Right ventricle myocardium inferior (tissue), 1 donor: ENCODE measurements around the gene ANKLE1. TPM values are rescaled to one million over a fixed set of nuclear protein-coding genes. Genes with fewer than 3 reads are reported as not detected.
A peak's percentile ranks its signal among the peaks of the same experiment; 100 is the strongest.

Source experiments
- ATAC-seq: fragments of 200-7000 bp; cut with Tn5 transposase; one replicate; pipeline ENCODE4 v1.9.1; 2020; ENCODE audit warnings: mild to moderate bottlenecking, moderate library complexity
- DNase-seq: peaks from one replicate; pipeline ENCODE4 v3.0.0; 2021; ENCODE audit errors: missing footprints
- intact Hi-C: fragments of 100-400 bp; cut with DNase I; formaldehyde crosslinking; loops from one replicate; pipeline ENCODE4 v1.11.0; 2022
- long read RNA-seq: library from polyadenylated mRNA; unstranded; transcript quantifications from one replicate; pipeline ENCODE4 v2.0.0, GENCODE V29; 2021
- total RNA-seq: library from RNA; stranded (reverse); fragmentation: NEBNext Ultra II Directional; extraction: Animal tissue kit (Norgen Biotek cat#: 25700); gene quantifications from one replicate; pipeline ENCODE4 v1.2.1, GENCODE V29; 2021
- donor health status: DM: no; HTN: yes; CAD: no; lungs with severe emphysema.

The ANKLE1 gene, protein sequence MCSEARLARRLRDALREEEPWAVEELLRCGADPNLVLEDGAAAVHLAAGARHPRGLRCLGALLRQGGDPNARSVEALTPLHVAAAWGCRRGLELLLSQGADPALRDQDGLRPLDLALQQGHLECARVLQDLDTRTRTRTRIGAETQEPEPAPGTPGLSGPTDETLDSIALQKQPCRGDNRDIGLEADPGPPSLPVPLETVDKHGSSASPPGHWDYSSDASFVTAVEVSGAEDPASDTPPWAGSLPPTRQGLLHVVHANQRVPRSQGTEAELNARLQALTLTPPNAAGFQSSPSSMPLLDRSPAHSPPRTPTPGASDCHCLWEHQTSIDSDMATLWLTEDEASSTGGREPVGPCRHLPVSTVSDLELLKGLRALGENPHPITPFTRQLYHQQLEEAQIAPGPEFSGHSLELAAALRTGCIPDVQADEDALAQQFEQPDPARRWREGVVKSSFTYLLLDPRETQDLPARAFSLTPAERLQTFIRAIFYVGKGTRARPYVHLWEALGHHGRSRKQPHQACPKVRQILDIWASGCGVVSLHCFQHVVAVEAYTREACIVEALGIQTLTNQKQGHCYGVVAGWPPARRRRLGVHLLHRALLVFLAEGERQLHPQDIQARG
- total RNA-seq = 0.19 TPM
- long read RNA-seq = 0 reads

DNA sequence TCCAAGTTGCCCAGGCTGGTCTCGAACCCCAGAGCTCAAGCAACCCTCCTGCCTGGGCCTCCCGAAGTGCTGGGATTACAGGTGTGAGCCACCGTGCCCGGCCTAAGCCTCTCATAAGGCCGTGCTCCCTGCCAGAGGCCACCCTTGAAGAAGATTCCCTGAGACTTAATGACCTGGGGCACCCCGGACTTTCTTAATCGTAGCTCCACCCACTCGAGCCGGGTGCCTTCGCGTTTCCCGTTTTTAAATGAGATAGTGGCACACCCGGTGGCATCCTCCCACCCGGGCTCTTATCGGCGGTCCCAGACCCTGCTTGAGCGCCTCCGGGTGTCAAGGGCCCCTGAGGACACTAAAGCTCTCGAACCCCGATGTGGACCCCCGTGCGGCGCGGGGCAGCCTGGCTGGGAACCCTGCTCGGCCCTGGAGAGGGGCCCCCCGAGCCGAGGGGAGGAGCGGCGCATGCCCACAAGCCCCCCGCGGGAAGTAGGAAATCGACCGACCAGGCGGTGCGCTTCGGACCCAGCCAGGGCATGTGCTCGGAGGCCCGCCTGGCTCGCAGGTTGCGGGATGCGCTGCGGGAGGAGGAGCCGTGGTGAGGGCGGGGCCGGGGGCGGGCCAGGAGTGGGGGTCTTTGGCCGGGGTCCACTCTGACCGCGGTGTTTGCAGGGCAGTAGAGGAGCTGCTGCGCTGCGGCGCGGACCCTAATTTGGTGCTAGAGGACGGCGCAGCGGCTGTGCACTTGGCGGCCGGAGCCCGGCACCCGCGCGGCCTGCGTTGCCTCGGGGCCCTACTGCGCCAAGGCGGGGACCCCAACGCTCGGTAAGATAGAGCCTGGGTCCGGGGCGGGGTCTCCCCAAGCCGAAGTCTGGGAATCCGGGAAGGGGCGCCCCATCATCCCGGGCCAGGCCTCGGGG, at the start of gene ANKLE1:
ANKLE1 (plus strand) TSS at position 511 of the 914 bp plus-strand sequence; CDS start at position 531, 20 bp downstream.
- DNase-seq (peak; percentile 76), ATAC-seq (peak; percentile 26)
- intact Hi-C loops = loop anchor here (1.0 to 10.0 kb wide), 4 partner anchors 21 to 507 kb away; no protein-coding TSS in a partner anchor

DNA sequence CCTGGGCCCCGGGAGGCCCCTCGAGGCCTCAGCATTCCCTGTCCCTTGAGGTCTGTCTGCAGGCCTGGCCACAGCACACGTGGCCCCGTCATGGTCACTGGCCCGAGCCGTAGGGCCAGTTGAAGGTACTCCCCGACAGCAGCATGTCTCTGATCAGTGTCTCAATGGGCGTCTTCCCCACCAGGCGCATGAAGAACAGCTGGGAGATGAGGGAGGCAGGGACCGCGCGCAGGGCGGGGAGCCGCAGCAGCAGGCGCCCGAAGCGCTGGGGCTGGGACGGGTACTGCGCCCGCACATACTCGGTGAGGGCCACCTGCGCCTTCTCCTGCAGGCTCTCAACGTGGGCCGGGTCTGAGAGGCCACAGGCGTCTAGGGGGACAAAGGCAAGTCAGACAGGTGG, 49.4 kb upstream of the ANKLE1 start:
- ATAC-seq = no peak
- DNase-seq = no peak
- intact Hi-C loops = no loop called here

DNA sequence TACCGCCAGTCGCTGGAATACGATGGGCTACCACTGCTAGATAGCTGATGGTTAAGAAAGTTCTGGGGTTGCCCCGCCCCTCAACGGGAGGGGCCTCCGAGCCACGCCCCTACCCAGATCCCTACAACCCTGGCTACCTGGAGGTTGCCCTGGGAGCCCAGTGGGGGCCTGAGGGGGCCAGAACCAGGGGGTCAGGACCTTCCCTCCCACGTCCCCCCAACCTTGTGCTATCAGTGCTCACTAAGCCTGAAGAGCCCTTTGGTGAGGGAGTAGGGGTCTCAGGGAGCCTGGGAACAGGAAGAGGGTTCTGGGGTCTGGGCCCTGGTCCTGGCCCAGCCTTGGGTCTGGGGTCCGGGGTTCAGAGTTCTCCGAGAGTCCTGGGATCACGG, 46.8 kb upstream of the ANKLE1 start:
- ATAC-seq = peak; percentile 60
- intact Hi-C loops = loop anchor here (1.0 kb wide), 1 partner anchor 168 kb away; no protein-coding TSS in a partner anchor
- DNase-seq = no peak

DNA sequence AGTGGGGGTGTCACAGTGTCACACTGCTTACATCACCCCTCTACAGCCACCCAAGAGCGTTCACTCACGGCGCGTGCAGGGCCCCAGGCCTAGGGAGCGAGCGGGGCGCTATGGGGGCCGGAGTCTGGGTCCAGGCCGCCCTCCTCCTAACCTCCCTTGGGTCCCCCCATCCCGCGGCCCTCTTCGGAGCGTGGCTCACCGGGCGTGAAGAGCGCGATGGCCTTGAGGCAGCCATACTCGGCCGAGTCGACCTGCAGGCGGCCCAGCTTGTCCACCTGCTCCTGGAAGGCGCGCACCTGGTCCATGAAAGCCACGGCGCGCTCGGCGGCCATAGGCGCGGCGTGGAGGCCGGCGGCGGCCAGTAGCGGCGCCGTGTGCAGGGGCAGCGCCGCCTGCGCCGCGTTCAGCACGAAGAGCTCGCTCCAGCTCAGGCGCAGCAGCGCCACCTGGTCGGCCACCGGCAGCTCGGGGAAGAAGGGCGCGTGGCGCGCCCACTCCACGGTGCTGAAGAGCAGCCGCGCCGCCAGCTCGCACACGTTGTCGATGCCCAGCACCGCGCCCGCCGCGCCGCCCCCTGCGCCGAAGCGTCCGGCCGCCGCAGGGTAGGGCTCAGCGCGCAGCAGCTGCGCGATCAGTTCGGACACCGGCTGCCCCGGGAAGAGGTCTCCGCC, 46.3 kb upstream of the ANKLE1 start:
- peak; percentile 87 for DNase-seq
- peak; percentile 86 for ATAC-seq
- intact Hi-C loops = loop anchor here (1.0 kb wide), 1 partner anchor 168 kb away; no protein-coding TSS in a partner anchor

DNA sequence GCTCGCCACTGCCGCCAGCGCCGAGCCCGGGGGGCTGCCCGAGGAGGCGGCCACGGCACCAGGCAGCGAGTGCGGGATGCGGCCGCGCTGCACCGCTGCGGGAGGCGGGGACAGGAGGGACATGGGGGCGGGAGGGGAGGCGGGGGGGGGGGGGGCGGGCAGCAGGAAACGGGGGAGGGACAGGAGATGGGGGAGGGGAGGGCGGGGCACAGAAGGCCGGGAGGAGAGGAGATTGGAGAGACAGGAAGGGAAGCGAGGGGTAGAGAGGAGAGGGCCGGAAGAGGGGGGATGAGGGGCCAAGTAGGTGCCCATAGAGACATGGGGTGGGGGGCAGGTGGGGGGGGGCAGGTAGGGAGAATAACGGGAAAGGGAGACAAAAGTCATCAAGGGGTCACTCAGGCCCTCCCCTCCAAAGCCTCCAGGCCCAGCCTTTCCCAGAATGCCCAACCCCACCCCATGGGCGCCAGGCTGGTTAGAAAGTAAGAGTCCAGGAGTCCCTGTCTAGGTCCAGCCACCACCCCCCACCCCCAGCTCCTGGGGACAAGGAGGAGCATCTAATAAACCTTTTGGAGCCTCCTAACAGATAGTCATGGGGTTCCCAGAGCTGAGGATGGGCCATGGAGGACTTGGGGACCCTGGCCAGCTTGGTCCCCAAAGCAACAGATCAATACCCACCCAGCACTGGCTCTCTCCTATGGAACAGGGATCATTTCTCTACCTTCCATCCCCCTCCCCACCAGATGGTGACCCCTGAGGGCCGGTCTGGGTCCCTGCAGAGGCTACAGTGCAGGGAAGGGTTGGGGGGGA, 45.5 kb upstream of the ANKLE1 start:
- intact Hi-C loops = loop anchor here (1.0 kb wide), 1 partner anchor 169 kb away; no protein-coding TSS in a partner anchor
- ATAC-seq (peak; percentile 32), DNase-seq (no peak)

DNA sequence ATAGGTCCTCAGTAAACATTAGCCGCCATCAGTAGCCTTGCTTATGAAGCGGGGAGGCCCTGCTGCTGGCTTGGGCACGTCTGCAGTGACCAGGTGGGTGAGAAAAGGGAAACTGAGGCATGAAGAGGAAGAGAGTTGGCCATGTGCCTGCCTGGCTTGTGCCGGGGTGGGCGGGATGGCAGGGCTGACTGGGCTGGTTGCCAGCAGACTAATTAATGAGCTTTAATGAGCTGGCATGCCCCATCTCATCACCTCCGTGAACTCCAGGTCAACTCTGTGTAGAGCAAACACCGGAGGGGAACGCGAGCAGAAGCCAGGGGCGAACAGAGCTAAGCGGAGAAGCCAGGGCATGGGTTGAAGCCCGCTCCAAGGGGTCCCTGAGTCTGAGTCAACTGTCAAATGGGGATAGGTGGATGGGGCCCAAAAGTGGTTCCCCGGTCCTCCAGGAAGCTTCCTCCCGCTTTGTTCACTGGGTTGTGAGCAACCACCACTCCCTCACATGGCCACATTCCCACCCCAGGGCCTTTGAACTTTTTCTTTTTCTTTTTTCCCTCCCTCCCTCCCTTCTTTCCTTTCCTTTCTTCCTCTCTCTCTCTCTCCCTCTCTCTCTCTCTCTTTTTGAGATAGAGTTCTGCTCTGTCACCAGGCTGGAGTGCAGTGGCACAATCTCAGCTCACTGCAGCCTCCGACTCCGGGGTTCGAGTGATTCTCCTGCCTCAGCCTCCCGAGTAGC, 44.7 kb upstream of the ANKLE1 start:
- intact Hi-C loops = no loop called here
- no peak for ATAC-seq
- DNase-seq = no peak

DNA sequence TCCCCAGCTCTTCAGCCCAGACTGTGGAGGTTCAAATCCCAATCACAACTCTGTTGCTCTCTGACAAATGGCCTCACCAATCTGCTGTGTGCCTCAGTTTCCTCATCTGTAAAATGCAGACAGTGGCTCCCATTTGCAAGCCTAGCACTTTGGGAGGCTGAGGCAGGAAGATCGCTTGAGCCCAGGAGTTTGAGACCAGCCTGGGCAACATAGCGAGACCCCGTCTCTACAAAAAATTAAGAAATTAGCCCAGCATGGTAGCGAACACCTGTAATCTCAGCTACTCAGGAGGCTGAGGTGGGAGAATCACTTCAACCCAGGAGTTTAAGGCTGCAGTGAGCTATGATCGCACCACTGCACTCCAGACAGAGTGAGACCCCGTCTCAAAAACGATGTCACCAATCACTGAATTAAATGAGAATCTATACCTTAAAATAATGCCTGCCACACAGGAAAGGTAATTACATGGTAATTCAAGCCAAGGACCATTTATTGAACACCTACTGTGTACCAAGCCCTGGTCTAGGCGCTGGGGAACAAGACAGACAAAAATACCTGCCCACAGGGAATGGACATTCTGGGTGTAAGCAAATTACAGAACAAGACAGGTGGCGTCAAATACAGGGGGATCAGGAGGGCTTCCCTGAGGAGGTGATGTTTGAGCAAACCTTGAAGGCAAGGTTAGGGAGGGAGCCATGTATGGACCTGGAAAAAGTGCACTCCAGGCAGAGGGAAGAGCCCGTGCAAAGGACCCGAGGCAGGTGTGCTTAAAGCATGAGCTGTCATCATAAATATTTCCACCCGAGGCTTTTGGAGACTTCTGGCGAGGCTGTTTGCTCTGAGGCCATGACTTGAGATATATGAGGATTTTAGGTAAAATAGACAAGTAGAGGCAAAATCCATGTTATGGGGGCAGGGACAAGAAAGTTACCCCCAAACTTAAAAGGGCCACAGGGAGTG, 43.7 kb upstream of the ANKLE1 start:
- intact Hi-C loops = no loop called here
- ATAC-seq = no peak

DNA sequence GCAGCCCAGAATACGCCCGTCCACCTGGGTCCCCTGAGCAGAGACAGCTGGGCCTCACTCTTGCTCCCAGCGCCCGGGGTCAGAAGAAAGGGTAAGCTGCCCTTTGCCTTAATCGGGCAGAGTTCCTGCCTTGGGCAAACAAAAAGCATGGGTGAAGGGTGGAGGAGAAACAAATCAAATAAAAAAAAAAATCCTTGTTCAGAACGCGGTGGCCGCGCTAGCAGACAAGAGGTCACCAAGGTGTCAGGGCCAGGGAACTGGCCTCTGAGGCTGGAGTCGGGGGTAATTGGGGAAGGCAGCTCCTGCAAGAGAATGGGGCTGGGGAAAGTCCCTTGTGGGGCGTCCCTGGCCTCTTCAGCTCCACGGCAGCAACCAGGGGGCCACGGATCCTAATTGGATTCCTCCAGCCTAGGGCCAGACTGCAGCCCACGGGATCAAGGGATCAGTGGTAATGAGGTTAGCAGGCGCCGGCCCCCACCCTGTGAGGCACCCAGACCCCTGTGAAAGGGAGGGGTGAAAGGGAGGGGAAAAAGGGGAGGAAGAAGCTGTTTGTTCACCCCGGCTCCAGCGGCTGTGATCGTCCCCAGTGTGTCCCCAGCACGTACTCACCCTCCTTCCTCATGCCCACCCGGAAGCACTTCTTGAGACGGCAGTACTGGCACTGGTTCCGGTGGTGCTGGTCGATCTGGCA, 41.5 kb upstream of the ANKLE1 start:
- DNase-seq (no peak), ATAC-seq (no peak)
- intact Hi-C loops = no loop called here

More for the DNA sequence above, 43.7 kb upstream of the ANKLE1 start:
- DNase-seq = no peak

DNA sequence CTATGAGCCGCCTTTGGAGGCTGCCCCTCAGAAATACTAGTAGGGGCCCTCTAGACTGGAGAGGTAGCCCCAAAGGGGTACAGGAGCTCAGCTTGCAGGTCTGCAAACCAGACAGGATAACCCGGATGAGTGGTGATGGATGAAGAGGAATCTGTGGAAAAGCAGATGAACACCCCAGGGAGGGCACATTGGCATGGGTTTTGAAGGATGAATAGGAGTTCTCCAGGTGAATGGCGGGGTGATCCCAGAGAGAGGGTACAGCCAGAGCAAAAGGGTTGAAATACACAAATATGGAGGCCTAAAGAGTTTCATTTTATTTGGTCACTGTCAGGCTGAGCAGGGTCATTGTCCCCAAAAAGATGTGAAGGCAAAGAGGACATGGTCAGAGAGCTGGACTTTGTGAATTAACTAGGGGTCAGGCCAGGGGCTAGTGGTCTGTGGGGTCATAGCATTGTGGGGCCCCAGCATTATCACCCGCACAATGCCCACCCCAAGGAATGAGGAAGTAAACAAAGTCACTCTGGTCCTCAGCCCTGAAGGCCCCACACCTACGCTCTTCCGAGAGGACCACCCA, 40.8 kb upstream of the ANKLE1 start:
- ATAC-seq (no peak), DNase-seq (no peak)
- intact Hi-C loops = no loop called here

DNA sequence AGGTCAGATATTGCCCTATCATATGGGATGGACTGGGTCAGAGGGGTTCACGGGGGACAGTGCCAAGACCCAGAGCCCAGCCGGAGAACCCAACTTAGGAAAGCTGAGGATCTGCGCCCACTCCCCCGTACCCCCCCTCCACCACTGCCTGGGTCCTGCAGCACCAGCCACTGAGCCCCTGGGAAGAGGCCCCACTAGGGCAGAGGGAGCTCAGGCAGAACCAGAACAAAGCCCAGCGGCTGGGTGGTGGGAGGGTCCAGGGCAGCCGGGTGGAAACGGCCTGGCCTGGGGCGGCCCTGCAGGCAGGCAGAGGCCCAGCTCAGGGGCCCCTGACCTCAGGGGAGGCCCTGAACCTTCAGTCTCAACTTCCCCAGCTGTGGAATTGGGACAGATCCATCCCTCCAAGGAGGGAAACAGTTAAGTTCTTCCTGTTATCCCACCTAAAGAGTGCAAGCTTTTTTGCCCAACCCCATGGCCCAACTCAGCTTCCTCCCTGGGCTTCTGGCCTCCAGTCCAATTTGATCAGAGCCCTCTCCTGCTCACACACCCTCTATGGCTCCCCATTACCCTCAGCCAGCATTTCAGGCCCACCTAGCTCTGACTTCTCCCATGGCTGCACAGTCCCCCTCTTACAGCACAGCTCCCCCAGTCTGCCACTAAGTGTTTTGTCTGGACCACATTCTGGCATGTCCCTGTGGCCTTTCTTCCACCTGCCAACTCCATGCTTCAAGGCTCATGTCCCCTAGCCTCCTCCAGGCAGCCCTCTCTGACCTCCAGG, 39.1 kb upstream of the ANKLE1 start:
- intact Hi-C loops = loop anchor here (1.0 kb wide), 1 partner anchor 165 kb away; no protein-coding TSS in a partner anchor
- DNase-seq (no peak), ATAC-seq (no peak)

DNA sequence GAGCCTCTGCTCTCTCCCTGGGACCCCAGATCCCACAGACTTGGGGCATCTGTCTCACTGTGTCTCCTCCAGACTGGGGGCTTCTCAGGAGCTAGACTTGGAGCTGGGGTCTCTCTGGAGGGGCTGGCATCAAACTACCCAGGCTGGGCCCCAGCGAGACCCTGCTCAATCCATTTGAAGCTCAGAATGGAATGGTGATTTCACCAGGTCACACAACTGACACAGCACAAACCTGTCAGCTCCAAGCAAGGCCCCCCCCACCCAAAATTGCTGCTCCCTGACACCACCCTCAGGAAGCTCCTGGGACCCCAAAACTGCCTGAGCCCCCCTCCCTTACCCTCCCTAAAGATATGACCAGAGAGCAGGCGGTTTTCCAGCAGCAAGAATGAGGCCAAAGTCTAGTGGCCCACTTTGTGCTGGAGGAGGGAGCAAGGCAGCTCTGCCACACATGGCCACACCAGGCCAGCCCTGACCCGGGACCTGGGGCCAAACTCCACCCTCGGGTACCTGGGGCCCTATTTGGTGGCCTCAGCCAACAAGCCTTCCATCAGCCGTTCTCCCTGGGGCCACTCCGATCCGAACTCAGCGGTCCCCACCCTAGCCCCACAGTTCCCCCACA, 38.4 kb upstream of the ANKLE1 start:
- ATAC-seq (no peak), DNase-seq (no peak)
- intact Hi-C loops = no loop called here

DNA sequence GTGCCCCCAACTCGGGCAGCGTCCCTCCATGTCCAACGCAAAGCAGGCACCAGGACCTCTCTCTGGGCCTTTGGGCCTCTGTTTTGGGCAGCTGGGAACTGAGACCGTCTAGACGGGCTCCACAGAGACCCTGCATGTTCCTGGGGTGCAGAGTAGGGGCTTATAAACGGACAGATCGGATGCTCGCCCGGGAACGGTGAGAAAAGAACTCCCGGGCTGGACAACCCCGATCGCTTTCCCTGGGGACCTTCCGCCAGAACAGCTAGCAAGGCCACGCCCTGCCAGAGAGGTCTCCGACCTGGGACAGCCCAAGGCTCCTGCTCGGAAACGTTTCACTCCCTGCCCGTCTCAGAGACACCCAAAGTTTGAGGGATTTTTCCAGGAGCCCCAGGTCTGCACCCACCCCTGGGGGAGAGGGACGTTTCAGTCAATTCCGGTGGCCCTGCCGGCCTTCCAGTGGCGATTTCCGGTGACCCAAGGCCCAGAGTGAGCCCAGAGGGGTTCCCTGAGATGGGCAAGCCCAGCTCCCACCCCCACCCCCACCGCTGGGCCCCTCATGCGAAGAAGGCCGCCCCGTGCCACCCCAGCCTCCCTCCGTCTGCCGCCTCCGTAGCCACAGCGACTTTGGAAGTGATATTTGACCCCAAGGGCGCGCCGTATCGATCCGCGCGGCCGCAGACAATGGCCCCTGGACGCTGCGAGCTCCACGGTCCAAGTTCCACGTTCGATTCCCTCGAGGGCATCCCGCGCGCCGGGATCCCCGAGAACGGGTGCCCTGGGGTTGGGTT, 37.7 kb upstream of the ANKLE1 start:
- intact Hi-C loops = no loop called here
- DNase-seq (peak; percentile 82), ATAC-seq (peak; percentile 27)
